ENCODE results near the gene SGO1. TPM values are rescaled to one million over a fixed set of nuclear protein-coding genes. Genes with fewer than 3 reads are reported as not detected.

SGO1 gene
- total RNA-seq, 1 experiment from 2014 or later: 34.3 TPM

DNA sequence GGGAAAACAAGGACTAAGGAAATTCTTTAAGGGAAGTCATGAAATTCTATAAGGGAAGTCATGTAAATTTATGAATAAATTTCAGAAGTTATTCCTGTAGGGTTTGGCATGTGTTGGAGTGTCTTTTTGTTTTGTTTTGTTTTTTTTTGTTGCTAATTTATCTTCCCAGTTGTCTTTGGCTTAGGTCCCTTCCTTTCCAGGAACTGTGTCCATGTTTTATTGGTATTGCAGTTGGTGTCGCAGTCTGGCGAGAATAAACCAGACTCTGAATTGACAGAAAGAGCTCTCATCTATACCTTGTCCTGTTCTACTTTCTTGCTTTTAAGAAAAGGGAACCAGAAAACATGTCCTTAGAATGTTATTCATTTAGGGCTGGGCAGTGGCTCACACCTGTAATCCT lies 57.6 kb downstream of the SGO1 start (continued):
- TF ChIP-seq ZNF423 (CRISPR knock-in tag; IDR thresholded peaks at IDR 0.05) (no peak), CREB1 (CRISPR knock-in tag; IDR thresholded peaks at IDR 0.05) (no peak)
- TF ChIP-seq, protein P1, sequence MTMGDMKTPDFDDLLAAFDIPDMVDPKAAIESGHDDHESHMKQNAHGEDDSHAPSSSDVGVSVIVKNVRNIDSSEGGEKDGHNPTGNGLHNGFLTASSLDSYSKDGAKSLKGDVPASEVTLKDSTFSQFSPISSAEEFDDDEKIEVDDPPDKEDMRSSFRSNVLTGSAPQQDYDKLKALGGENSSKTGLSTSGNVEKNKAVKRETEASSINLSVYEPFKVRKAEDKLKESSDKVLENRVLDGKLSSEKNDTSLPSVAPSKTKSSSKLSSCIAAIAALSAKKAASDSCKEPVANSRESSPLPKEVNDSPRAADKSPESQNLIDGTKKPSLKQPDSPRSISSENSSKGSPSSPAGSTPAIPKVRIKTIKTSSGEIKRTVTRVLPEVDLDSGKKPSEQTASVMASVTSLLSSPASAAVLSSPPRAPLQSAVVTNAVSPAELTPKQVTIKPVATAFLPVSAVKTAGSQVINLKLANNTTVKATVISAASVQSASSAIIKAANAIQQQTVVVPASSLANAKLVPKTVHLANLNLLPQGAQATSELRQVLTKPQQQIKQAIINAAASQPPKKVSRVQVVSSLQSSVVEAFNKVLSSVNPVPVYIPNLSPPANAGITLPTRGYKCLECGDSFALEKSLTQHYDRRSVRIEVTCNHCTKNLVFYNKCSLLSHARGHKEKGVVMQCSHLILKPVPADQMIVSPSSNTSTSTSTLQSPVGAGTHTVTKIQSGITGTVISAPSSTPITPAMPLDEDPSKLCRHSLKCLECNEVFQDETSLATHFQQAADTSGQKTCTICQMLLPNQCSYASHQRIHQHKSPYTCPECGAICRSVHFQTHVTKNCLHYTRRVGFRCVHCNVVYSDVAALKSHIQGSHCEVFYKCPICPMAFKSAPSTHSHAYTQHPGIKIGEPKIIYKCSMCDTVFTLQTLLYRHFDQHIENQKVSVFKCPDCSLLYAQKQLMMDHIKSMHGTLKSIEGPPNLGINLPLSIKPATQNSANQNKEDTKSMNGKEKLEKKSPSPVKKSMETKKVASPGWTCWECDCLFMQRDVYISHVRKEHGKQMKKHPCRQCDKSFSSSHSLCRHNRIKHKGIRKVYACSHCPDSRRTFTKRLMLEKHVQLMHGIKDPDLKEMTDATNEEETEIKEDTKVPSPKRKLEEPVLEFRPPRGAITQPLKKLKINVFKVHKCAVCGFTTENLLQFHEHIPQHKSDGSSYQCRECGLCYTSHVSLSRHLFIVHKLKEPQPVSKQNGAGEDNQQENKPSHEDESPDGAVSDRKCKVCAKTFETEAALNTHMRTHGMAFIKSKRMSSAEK (CRISPR knock-in tag; IDR thresholded peaks at IDR 0.05; ENCODE audit: borderline replicate concordance): no peak
- TF ChIP-seq, protein P2, sequence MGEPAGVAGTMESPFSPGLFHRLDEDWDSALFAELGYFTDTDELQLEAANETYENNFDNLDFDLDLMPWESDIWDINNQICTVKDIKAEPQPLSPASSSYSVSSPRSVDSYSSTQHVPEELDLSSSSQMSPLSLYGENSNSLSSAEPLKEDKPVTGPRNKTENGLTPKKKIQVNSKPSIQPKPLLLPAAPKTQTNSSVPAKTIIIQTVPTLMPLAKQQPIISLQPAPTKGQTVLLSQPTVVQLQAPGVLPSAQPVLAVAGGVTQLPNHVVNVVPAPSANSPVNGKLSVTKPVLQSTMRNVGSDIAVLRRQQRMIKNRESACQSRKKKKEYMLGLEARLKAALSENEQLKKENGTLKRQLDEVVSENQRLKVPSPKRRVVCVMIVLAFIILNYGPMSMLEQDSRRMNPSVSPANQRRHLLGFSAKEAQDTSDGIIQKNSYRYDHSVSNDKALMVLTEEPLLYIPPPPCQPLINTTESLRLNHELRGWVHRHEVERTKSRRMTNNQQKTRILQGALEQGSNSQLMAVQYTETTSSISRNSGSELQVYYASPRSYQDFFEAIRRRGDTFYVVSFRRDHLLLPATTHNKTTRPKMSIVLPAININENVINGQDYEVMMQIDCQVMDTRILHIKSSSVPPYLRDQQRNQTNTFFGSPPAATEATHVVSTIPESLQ (CRISPR knock-in tag; IDR thresholded peaks at IDR 0.05): no peak

- CTCF ChIA-PET: no interaction called here
- H3K4me1 Mint-ChIP-seq: no peaks in the 10 kb centered on the region
- POLR2A ChIA-PET: no interaction called here
- H3K36me3 Mint-ChIP-seq: no peaks in the 10 kb centered on the region
- no peak for ATAC-seq
- no peaks in the 10 kb centered on the region for H3K27me3 Mint-ChIP-seq (ENCODE audit: low read depth)
- no peak overlapping the region for H3K4me3 Mint-ChIP-seq
- no peak for DNase-seq (ENCODE audit: low spot score)
- H3K27ac Mint-ChIP-seq: no peak overlapping the region
- no peaks in the 10 kb centered on the region for H3K9me3 Mint-ChIP-seq
- TF ChIP-seq ZNF423 (CRISPR knock-in tag; IDR thresholded peaks at IDR 0.05) (no peak), TEAD4 (CRISPR knock-in tag; IDR thresholded peaks at IDR 0.05) (no peak), FOXJ3 (CRISPR knock-in tag; IDR thresholded peaks at IDR 0.05; ENCODE audit: borderline replicate concordance) (no peak), SP1 (CRISPR knock-in tag; conservative IDR thresholded peaks at IDR 0.05) (no peak), PRRX2 (CRISPR knock-in tag; IDR thresholded peaks at IDR 0.05) (no peak), GRHL2 (CRISPR knock-in tag; IDR thresholded peaks at IDR 0.05; ENCODE audit: insufficient replicate concordance, severe bottlenecking) (no peak), NR2C2 (CRISPR knock-in tag; IDR thresholded peaks at IDR 0.05) (no peak), ZNF396 (CRISPR knock-in tag; IDR thresholded peaks at IDR 0.05; ENCODE audit: borderline replicate concordance) (no peak), NFATC4 (CRISPR knock-in tag; IDR thresholded peaks at IDR 0.05) (no peak)
- TF ChIP-seq, protein P3, sequence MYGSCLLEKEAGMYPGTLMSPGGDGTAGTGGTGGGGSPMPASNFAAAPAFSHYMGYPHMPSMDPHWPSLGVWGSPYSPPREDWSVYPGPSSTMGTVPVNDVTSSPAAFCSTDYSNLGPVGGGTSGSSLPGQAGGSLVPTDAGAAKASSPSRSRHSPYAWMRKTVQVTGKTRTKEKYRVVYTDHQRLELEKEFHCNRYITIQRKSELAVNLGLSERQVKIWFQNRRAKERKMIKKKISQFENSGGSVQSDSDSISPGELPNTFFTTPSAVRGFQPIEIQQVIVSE (CRISPR knock-in tag; IDR thresholded peaks at IDR 0.05; ENCODE audit: borderline replicate concordance): no peak
- TF ChIP-seq, protein P4, sequence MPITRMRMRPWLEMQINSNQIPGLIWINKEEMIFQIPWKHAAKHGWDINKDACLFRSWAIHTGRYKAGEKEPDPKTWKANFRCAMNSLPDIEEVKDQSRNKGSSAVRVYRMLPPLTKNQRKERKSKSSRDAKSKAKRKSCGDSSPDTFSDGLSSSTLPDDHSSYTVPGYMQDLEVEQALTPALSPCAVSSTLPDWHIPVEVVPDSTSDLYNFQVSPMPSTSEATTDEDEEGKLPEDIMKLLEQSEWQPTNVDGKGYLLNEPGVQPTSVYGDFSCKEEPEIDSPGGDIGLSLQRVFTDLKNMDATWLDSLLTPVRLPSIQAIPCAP (CRISPR knock-in tag; IDR thresholded peaks at IDR 0.05): no peak
- TF ChIP-seq, protein P1 (CRISPR knock-in tag; IDR thresholded peaks at IDR 0.05; ENCODE audit: borderline replicate concordance): no peak
- TF ChIP-seq, protein P5, sequence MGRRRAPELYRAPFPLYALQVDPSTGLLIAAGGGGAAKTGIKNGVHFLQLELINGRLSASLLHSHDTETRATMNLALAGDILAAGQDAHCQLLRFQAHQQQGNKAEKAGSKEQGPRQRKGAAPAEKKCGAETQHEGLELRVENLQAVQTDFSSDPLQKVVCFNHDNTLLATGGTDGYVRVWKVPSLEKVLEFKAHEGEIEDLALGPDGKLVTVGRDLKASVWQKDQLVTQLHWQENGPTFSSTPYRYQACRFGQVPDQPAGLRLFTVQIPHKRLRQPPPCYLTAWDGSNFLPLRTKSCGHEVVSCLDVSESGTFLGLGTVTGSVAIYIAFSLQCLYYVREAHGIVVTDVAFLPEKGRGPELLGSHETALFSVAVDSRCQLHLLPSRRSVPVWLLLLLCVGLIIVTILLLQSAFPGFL (CRISPR knock-in tag; IDR thresholded peaks at IDR 0.05; ENCODE audit: borderline replicate concordance): no peak
Observed at GRCh38 chr3:20125897-20126296, 60.1 kb downstream of the SGO1 start.
